ENCODE results near the gene ELFN1.

GRCh38 chr7:1761097-1761496, 91.0 kb downstream of the ELFN1 start:
- no peak for TF ChIP-seq POLR2AphosphoS5 (IDR thresholded peaks at IDR 0.05; ENCODE audit: low read depth)
- TF ChIP-seq CTCF (IDR thresholded peaks at IDR 0.05; ENCODE audit: insufficient read depth, low read length) = no peak
- no peak for TF ChIP-seq SPI1 (IDR thresholded peaks at IDR 0.05; ENCODE audit: borderline replicate concordance, low read depth)
- TF ChIP-seq, protein P1, sequence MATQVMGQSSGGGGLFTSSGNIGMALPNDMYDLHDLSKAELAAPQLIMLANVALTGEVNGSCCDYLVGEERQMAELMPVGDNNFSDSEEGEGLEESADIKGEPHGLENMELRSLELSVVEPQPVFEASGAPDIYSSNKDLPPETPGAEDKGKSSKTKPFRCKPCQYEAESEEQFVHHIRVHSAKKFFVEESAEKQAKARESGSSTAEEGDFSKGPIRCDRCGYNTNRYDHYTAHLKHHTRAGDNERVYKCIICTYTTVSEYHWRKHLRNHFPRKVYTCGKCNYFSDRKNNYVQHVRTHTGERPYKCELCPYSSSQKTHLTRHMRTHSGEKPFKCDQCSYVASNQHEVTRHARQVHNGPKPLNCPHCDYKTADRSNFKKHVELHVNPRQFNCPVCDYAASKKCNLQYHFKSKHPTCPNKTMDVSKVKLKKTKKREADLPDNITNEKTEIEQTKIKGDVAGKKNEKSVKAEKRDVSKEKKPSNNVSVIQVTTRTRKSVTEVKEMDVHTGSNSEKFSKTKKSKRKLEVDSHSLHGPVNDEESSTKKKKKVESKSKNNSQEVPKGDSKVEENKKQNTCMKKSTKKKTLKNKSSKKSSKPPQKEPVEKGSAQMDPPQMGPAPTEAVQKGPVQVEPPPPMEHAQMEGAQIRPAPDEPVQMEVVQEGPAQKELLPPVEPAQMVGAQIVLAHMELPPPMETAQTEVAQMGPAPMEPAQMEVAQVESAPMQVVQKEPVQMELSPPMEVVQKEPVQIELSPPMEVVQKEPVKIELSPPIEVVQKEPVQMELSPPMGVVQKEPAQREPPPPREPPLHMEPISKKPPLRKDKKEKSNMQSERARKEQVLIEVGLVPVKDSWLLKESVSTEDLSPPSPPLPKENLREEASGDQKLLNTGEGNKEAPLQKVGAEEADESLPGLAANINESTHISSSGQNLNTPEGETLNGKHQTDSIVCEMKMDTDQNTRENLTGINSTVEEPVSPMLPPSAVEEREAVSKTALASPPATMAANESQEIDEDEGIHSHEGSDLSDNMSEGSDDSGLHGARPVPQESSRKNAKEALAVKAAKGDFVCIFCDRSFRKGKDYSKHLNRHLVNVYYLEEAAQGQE (IDR thresholded peaks at IDR 0.05; ENCODE audit: insufficient replicate concordance, low read depth) = no peak
- no peak for TF ChIP-seq GABPA (IDR thresholded peaks at IDR 0.05; ENCODE audit: low read depth)
